Measurements from ENCODE around the gene NOL3.

DNA sequence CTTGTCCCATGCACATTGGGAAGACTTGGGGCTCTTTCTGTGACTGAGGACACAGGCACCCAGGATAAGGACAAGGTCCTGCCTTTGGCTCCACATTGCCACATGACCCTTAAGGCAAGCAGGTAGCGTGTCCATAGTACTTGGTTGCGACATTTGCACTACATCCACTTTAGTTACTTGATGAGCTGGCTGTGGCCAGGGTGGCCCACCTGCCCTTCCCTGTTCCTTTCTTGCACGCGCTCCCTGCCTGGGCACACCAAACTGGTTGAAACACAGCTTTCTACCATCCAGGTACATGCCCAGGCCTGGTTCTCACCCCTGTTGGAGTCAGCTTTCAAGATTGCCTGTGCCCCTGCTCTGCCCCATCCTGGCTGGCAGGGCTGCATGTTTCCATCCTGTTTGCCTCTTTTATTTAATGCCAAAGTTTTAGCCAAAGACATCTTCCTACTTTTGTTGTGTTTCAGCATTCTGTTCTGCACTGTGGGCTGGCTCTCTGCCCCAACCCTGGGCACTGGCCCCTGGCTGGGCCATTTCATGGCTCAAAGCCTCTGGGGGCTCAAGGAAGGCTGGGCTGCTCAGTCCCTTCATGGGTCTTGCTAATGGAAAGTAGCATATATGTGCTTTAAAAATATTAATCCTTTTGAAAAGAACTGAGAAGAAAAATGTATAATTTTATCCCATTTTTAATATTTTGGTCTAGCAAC, 22.7 kb upstream of the NOL3 start:
- TF ChIP-seq, protein P1, sequence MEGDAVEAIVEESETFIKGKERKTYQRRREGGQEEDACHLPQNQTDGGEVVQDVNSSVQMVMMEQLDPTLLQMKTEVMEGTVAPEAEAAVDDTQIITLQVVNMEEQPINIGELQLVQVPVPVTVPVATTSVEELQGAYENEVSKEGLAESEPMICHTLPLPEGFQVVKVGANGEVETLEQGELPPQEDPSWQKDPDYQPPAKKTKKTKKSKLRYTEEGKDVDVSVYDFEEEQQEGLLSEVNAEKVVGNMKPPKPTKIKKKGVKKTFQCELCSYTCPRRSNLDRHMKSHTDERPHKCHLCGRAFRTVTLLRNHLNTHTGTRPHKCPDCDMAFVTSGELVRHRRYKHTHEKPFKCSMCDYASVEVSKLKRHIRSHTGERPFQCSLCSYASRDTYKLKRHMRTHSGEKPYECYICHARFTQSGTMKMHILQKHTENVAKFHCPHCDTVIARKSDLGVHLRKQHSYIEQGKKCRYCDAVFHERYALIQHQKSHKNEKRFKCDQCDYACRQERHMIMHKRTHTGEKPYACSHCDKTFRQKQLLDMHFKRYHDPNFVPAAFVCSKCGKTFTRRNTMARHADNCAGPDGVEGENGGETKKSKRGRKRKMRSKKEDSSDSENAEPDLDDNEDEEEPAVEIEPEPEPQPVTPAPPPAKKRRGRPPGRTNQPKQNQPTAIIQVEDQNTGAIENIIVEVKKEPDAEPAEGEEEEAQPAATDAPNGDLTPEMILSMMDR (IDR thresholded peaks at IDR 0.05 in 4 of 5, conservative IDR thresholded peaks at IDR 0.05 in 1 of 5) = no peak
- no peak for TF ChIP-seq POLR2A (IDR thresholded peaks at IDR 0.05)
